Activated CD4-positive, alpha-beta T cell treated with anti-CD3 and anti-CD28 coated beads, Interleukin-2, amount 10 ng/mL, durations not matched to agents 7 days and 5 days (primary cell): Measurements from ENCODE around the gene DPP10. TPM values are rescaled to one million over a fixed set of nuclear protein-coding genes. Genes with fewer than 3 reads are reported as not detected.
A peak's percentile ranks its signal among the peaks of the same experiment; 100 is the strongest.

ENCODE experiments used
- CTCF ChIA-PET: fragments of 350-600 bp; sonication (Branson Sonifier 250); formaldehyde crosslinking; loops from one replicate; lab custom pipeline; 2021; ENCODE audit warnings: antibody characterized with exemption; lab: Charles Lee
- POLR2A ChIA-PET: fragments of 350-600 bp; sonication (Branson Sonifier 250); formaldehyde crosslinking; loops from one replicate; lab custom pipeline; 2021; ENCODE audit warnings: antibody characterized with exemption; lab: Charles Lee
- DNase-seq: peaks from one replicate; pipeline ENCODE4 v3.0.0-alpha.2; 2020
- H3K27ac Mint-ChIP-seq: one replicate; pipeline ENCODE4 v1.8.0; 2021; ENCODE audit warnings: mild to moderate bottlenecking, moderate library complexity, mixed read lengths
- H3K27me3 Mint-ChIP-seq: one replicate; pipeline ENCODE4 v1.8.0; 2021; ENCODE audit warnings: mixed read lengths
- H3K36me3 Mint-ChIP-seq: one replicate; pipeline ENCODE4 v1.8.0; 2021; ENCODE audit warnings: low read depth, mixed read lengths
- H3K4me1 Mint-ChIP-seq: one replicate; pipeline ENCODE4 v1.8.0; 2021; ENCODE audit warnings: mixed read lengths
- H3K4me3 Mint-ChIP-seq: one replicate; pipeline ENCODE4 v1.8.0; 2021; ENCODE audit warnings: mild to moderate bottlenecking, moderate library complexity, mixed read lengths
- H3K9me3 Mint-ChIP-seq: one replicate; pipeline ENCODE4 v1.8.0; 2021; ENCODE audit warnings: mixed read lengths
- total RNA-seq, 2 experiments: library from RNA; stranded (reverse); gene quantifications; one replicate each; pipeline ENCODE4 v1.2.3, GENCODE V29; 2021

DPP10 gene
- total RNA-seq, 2 experiments from 2014 or later, result not detected

GRCh38 chr2:115124817-115125216 lies 682.4 kb downstream of the DPP10 start:
- POLR2A ChIA-PET, result no interaction called here
- Mint-ChIP-seq H3K27me3 (no peaks in the 10 kb centered on the region), H3K4me3 (no peak overlapping the region), H3K36me3 (no peaks in the 10 kb centered on the region), H3K9me3 (no peaks in the 10 kb centered on the region), H3K27ac (no peak overlapping the region), H3K4me1 (no peaks in the 10 kb centered on the region)
- DNase-seq, result no peak
- CTCF ChIA-PET, result no interaction called here

- Mint-ChIP-seq H3K27ac (no peak overlapping the region), H3K9me3 (peaks cover 3% of the 10 kb centered on the region), H3K4me1 (no peaks in the 10 kb centered on the region), H3K36me3 (no peaks in the 10 kb centered on the region), H3K27me3 (no peaks in the 10 kb centered on the region), H3K4me3 (no peak overlapping the region)
- CTCF ChIA-PET, result no interaction called here
- POLR2A ChIA-PET, result no interaction called here
- no peak for DNase-seq
Measured at GRCh38 chr2:115129536-115129935, 687.1 kb downstream of the DPP10 start.

- no peaks in the 10 kb centered on the region for H3K36me3 Mint-ChIP-seq
- no peak for DNase-seq
- no peak overlapping the region for H3K27ac Mint-ChIP-seq
- H3K4me1 Mint-ChIP-seq, result peaks cover 5% of the 10 kb centered on the region
- H3K9me3 Mint-ChIP-seq, result no peaks in the 10 kb centered on the region
- H3K27me3 Mint-ChIP-seq, result peaks cover 26% of the 10 kb centered on the region
- POLR2A ChIA-PET, result no interaction called here
- CTCF ChIA-PET, result no interaction called here
- peak overlapping the region; percentile 16 for H3K4me3 Mint-ChIP-seq
Measured at GRCh38 chr2:115160531-115161080, 718.2 kb downstream of the DPP10 start.

- CTCF ChIA-PET, result no interaction called here
Measured at GRCh38 chr2:115161081-115161770, 718.8 kb downstream of the DPP10 start.

DNA sequence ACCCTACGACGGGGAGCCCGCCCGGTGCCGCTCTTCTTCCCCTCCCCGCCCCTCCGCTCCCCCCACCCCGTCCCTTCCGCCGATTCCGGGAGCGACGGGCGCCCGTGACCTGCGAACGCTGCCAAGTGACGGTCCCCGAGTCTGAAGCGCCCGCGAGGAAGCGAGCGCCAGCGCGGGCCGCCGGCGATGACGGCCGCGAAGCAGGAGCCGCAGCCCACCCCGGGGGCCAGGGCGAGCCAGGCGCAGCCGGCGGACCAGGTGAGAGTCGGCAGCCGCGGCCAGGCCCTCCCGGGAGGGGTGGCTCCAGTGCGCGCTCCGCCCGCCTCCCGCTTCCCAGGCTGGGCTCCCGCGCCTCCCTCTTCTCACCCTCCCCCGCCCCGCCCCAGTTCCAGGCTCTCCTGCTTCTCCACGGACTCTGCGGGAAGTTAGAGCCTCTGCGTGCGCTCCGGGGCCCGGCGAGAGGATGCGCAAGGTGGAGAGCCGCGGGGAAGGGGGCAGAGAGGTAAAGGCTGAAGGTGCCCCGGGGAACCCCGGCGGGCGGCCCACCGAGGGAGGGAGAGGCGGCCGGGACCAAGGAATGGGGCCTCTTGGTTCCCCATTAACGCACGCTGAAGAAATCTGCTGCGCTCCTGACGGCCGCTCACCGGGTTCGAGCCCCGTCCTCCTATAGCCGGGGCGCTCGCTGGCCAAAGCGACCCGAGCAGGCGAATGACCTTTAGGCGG lies 719.5 kb downstream of the DPP10 start:
- Mint-ChIP-seq H3K27me3 (peaks cover 26% of the 10 kb centered on the region), H3K36me3 (no peaks in the 10 kb centered on the region), H3K4me3 (no peak overlapping the region), H3K9me3 (no peaks in the 10 kb centered on the region), H3K4me1 (peaks cover 5% of the 10 kb centered on the region), H3K27ac (no peak overlapping the region)
- DNase-seq, result no peak
- POLR2A ChIA-PET, result no interaction called here
- CTCF ChIA-PET, result no interaction called here

More at GRCh38 chr2:115161081-115161770, 718.8 kb downstream of the DPP10 start:
- no peak for DNase-seq
- peaks cover 26% of the 10 kb centered on the region for H3K27me3 Mint-ChIP-seq
- peaks cover 5% of the 10 kb centered on the region for H3K4me1 Mint-ChIP-seq
- peak overlapping the region; percentile 16 for H3K4me3 Mint-ChIP-seq
- H3K9me3 Mint-ChIP-seq, result no peaks in the 10 kb centered on the region
- no peak overlapping the region for H3K27ac Mint-ChIP-seq
- POLR2A ChIA-PET, result no interaction called here
- no peaks in the 10 kb centered on the region for H3K36me3 Mint-ChIP-seq

- Mint-ChIP-seq H3K4me1 (peaks cover 5% of the 10 kb centered on the region), H3K27me3 (peaks cover 26% of the 10 kb centered on the region), H3K36me3 (no peaks in the 10 kb centered on the region), H3K9me3 (no peaks in the 10 kb centered on the region), H3K4me3 (no peak overlapping the region), H3K27ac (no peak overlapping the region)
- CTCF ChIA-PET, result no interaction called here
- no peak for DNase-seq
- POLR2A ChIA-PET, result no interaction called here
Measured at GRCh38 chr2:115162494-115163293, 720.3 kb downstream of the DPP10 start.

- H3K27ac Mint-ChIP-seq, result no peak overlapping the region
- CTCF ChIA-PET, result no interaction called here
Measured at GRCh38 chr2:115163572-115163971, 721.1 kb downstream of the DPP10 start.

GRCh38 chr2:115165529-115166109 lies 723.2 kb downstream of the DPP10 start:
- DNase-seq, result no peak
- no peaks in the 10 kb centered on the region for H3K9me3 Mint-ChIP-seq
- ChIA-PET CTCF (no interaction called here), POLR2A (no interaction called here)
- H3K4me3 Mint-ChIP-seq, result no peak overlapping the region
- H3K27ac Mint-ChIP-seq, result no peak overlapping the region
- H3K36me3 Mint-ChIP-seq, result no peaks in the 10 kb centered on the region
- peaks cover 22% of the 10 kb centered on the region for H3K27me3 Mint-ChIP-seq
- H3K4me1 Mint-ChIP-seq, result peaks cover 4% of the 10 kb centered on the region

More at GRCh38 chr2:115163572-115163971, 721.1 kb downstream of the DPP10 start:
- Mint-ChIP-seq H3K36me3 (no peaks in the 10 kb centered on the region), H3K4me1 (peaks cover 5% of the 10 kb centered on the region), H3K4me3 (no peak overlapping the region), H3K27me3 (peaks cover 26% of the 10 kb centered on the region), H3K9me3 (no peaks in the 10 kb centered on the region)
- POLR2A ChIA-PET, result no interaction called here
- DNase-seq, result no peak

GRCh38 chr2:115168457-115168856 lies 726.0 kb downstream of the DPP10 start:
- Mint-ChIP-seq H3K4me3 (no peak overlapping the region), H3K27ac (no peak overlapping the region), H3K4me1 (no peaks in the 10 kb centered on the region), H3K36me3 (no peaks in the 10 kb centered on the region), H3K27me3 (peaks cover 5% of the 10 kb centered on the region), H3K9me3 (no peaks in the 10 kb centered on the region)
- CTCF ChIA-PET, result no interaction called here
- POLR2A ChIA-PET, result no interaction called here
- DNase-seq, result no peak

GRCh38 chr2:115169814-115170213 lies 727.4 kb downstream of the DPP10 start:
- Mint-ChIP-seq H3K4me1 (no peaks in the 10 kb centered on the region), H3K27ac (no peak overlapping the region), H3K9me3 (no peaks in the 10 kb centered on the region), H3K27me3 (no peaks in the 10 kb centered on the region), H3K4me3 (no peak overlapping the region), H3K36me3 (no peaks in the 10 kb centered on the region)
- DNase-seq, result no peak
- POLR2A ChIA-PET, result no interaction called here
- CTCF ChIA-PET, result no interaction called here

DNA sequence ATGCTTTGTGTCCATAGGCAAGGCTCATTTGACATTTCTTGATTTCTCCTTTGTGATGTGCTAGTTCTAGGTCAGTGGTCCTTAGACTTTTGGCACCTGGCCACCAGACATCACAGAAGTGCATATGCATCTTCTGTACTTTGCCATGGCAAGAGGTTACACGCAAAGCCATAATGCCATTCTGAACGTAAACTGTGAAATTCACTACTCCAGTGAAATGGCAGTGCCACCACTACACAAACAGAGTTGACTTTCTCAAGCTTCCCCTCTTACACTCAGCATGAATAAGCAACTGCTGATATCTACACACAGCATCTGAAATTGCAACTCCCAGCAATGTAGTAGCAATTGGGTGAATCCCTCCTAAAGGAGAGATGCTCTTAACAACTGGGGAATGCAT lies 729.3 kb downstream of the DPP10 start:
- H3K27me3 Mint-ChIP-seq, result no peaks in the 10 kb centered on the region
- no peaks in the 10 kb centered on the region for H3K9me3 Mint-ChIP-seq
- no peaks in the 10 kb centered on the region for H3K36me3 Mint-ChIP-seq
- H3K4me3 Mint-ChIP-seq, result no peak overlapping the region
- H3K27ac Mint-ChIP-seq, result no peak overlapping the region
- no peaks in the 10 kb centered on the region for H3K4me1 Mint-ChIP-seq
- DNase-seq, result no peak
- CTCF ChIA-PET, result no interaction called here
- POLR2A ChIA-PET, result no interaction called here

- Mint-ChIP-seq H3K27me3 (no peaks in the 10 kb centered on the region), H3K9me3 (no peaks in the 10 kb centered on the region), H3K4me1 (no peaks in the 10 kb centered on the region), H3K27ac (no peak overlapping the region), H3K4me3 (no peak overlapping the region), H3K36me3 (no peaks in the 10 kb centered on the region)
- no peak for DNase-seq
- POLR2A ChIA-PET, result no interaction called here
- CTCF ChIA-PET, result no interaction called here
Measured at GRCh38 chr2:115174651-115175050, 732.2 kb downstream of the DPP10 start.
